Hepatocyte (in vitro differentiated cells): ENCODE data around the gene SLC45A3. TPM values are rescaled to one million over a fixed set of nuclear protein-coding genes. Genes with fewer than 3 reads are reported as not detected.

Source experiments
- DNase-seq: peaks from one replicate; pipeline ENCODE4 v3.0.0-alpha.2; 2016; ENCODE audit warnings: low spot score
- H2AFZ ChIP-seq: fragments of 200-600 bp; sonication (generic); 2 replicates; pipeline ENCODE4 v1.6.0; 2016; ENCODE audit warnings: antibody characterized with exemption, mild to moderate bottlenecking
- H3K27ac ChIP-seq: fragments of 200-600 bp; sonication (generic); 2 replicates; pipeline ENCODE4 v1.5.1; 2016; ENCODE audit warnings: mild to moderate bottlenecking
- H3K27me3 ChIP-seq: fragments of 200-600 bp; sonication (generic); 2 replicates; pipeline ENCODE4 v1.6.1; 2016
- H3K36me3 ChIP-seq: fragments of 200-600 bp; sonication (generic); replicated peaks from 2 replicates; pipeline ENCODE4 v1.5.1; 2016; ENCODE audit warnings: low read depth; ENCODE audit not compliant: insufficient read depth
- H3K4me1 ChIP-seq: fragments of 200-600 bp; sonication (generic); 2 replicates; pipeline ENCODE4 v1.5.1; 2016; ENCODE audit warnings: mild to moderate bottlenecking, moderate library complexity; ENCODE audit not compliant: insufficient read depth
- H3K4me2 ChIP-seq: fragments of 200-600 bp; sonication (generic); 2 replicates; pipeline ENCODE4 v1.6.0; 2016
- H3K4me3 ChIP-seq: fragments of 200-600 bp; sonication (generic); 2 replicates; pipeline ENCODE4 v1.5.1; 2016; ENCODE audit warnings: mild to moderate bottlenecking
- H3K79me2 ChIP-seq: fragments of 200-600 bp; sonication (generic); 2 replicates; pipeline ENCODE4 v1.6.0; 2017; ENCODE audit warnings: mild to moderate bottlenecking
- H3K9me2 ChIP-seq: fragments of 200-600 bp; sonication (generic); replicated peaks from 2 replicates; pipeline ENCODE4 v1.6.0; 2017; ENCODE audit warnings: mild to moderate bottlenecking; ENCODE audit not compliant: insufficient read depth
- H3K9me3 ChIP-seq: fragments of 200-600 bp; sonication (generic); 2 replicates; pipeline ENCODE4 v1.5.1; 2016; ENCODE audit warnings: low read depth, mild to moderate bottlenecking
- H4K20me1 ChIP-seq: fragments of 200-600 bp; sonication (generic); 2 replicates; pipeline ENCODE4 v1.6.0; 2016; ENCODE audit warnings: mild to moderate bottlenecking; ENCODE audit not compliant: insufficient read depth, poor library complexity, severe bottlenecking
- EZH2 ChIP-seq: fragments of 200-600 bp; sonication (generic); IDR thresholded peaks from 2 replicates; pipeline ENCODE4 v1.6.1; 2016; ENCODE audit warnings: antibody characterized with exemption, mild to moderate bottlenecking, borderline replicate concordance
- EZH2phosphoT487 ChIP-seq: fragments of 200-600 bp; sonication (generic); IDR thresholded peaks from one replicate; pipeline ENCODE4 v1.6.1; 2018; ENCODE audit warnings: antibody characterized with exemption, mild to moderate bottlenecking, low read depth, moderate library complexity; ENCODE audit not compliant: unreplicated experiment, severe bottlenecking
- WGBS: methylation state at CpG from one replicate; pipeline ENCODE4 v1.1.6; 2016; ENCODE audit warnings: low lambda C conversion rate; ENCODE audit errors: missing lambda C conversion rate; 5-methylcytosine and 5-hydroxymethylcytosine counted together
- polyA plus RNA-seq: library from polyadenylated mRNA; unstranded; fragments of >200 nt; fragmentation: Nextera tagmentation; extraction: Ambion mirVana; gene quantifications from 2 replicates; pipeline ENCODE4 v1.2.1, GENCODE V29; 2016
- total RNA-seq: library from RNA; depleted of rRNA; stranded (reverse); fragments of >200 nt; gene quantifications from 2 replicates; pipeline ENCODE4 v1.2.3, GENCODE V29; 2014
- TF ChIP-seq, protein P1 (sequence below): fragments of 200-600 bp; sonication (generic); IDR thresholded peaks from 2 replicates; pipeline ENCODE4 v1.5.1; 2016; ENCODE audit warnings: antibody characterized with exemption, mild to moderate bottlenecking; ENCODE audit not compliant: poor library complexity

The SLC45A3 gene
- total and polyA plus RNA-seq, 2 experiments from 2014 or later, result 4.6 to 12.2 TPM

GRCh38 chr1:205662791-205663190, 17.5 kb downstream of the SLC45A3 start:
- 98% methylated on average over 24 of the region's 24 CpGs for WGBS
- Histone ChIP-seq H3K4me1 (peaks cover 7% of the 10 kb centered on the region), H3K79me2 (peaks cover 8% of the 10 kb centered on the region), H4K20me1 (no peaks in the 10 kb centered on the region), H3K9me3 (no peaks in the 10 kb centered on the region), H3K4me3 (no peak overlapping the region), H3K4me2 (no peak overlapping the region), H3K27me3 (no peaks in the 10 kb centered on the region), H3K36me3 (no peaks in the 10 kb centered on the region), H2AFZ (no peak overlapping the region), H3K9me2 (no peaks in the 10 kb centered on the region), H3K27ac (no peak overlapping the region)
- TF ChIP-seq, protein P1, sequence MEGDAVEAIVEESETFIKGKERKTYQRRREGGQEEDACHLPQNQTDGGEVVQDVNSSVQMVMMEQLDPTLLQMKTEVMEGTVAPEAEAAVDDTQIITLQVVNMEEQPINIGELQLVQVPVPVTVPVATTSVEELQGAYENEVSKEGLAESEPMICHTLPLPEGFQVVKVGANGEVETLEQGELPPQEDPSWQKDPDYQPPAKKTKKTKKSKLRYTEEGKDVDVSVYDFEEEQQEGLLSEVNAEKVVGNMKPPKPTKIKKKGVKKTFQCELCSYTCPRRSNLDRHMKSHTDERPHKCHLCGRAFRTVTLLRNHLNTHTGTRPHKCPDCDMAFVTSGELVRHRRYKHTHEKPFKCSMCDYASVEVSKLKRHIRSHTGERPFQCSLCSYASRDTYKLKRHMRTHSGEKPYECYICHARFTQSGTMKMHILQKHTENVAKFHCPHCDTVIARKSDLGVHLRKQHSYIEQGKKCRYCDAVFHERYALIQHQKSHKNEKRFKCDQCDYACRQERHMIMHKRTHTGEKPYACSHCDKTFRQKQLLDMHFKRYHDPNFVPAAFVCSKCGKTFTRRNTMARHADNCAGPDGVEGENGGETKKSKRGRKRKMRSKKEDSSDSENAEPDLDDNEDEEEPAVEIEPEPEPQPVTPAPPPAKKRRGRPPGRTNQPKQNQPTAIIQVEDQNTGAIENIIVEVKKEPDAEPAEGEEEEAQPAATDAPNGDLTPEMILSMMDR, result no peak
- TF ChIP-seq EZH2, result no peak
- TF ChIP-seq EZH2phosphoT487, result no peak
- no peak for DNase-seq

GRCh38 chr1:205662135-205662738, 18.1 kb downstream of the SLC45A3 start:
- no peak overlapping the region for H3K4me3 ChIP-seq
- H3K79me2 ChIP-seq, result peaks cover 8% of the 10 kb centered on the region
- H3K4me2 ChIP-seq, result no peak overlapping the region
- no peaks in the 10 kb centered on the region for H3K9me2 ChIP-seq
- H3K27me3 ChIP-seq, result no peaks in the 10 kb centered on the region
- no peaks in the 10 kb centered on the region for H3K36me3 ChIP-seq
- no peaks in the 10 kb centered on the region for H3K9me3 ChIP-seq
- peaks cover 2% of the 10 kb centered on the region for H3K4me1 ChIP-seq
- no peak for DNase-seq
- 84% methylated on average over 15 of the region's 15 CpGs for WGBS
- H4K20me1 ChIP-seq, result no peaks in the 10 kb centered on the region
- no peak overlapping the region for H3K27ac ChIP-seq
- TF ChIP-seq, protein P1, result no peak
- TF ChIP-seq EZH2, result no peak
- TF ChIP-seq EZH2phosphoT487, result no peak
- no peak overlapping the region for H2AFZ ChIP-seq

GRCh38 chr1:205661429-205662134, 18.7 kb downstream of the SLC45A3 start:
- no peaks in the 10 kb centered on the region for H4K20me1 ChIP-seq
- WGBS, result 84% methylated on average over 16 of the region's 16 CpGs
- TF ChIP-seq, protein P1, result no peak
- TF ChIP-seq EZH2phosphoT487 (no peak), EZH2 (no peak)
- DNase-seq, result no peak
- H2AFZ ChIP-seq, result no peak overlapping the region
- no peak overlapping the region for H3K27ac ChIP-seq
- H3K36me3 ChIP-seq, result no peaks in the 10 kb centered on the region
- no peaks in the 10 kb centered on the region for H3K4me1 ChIP-seq
- no peak overlapping the region for H3K4me2 ChIP-seq
- H3K4me3 ChIP-seq, result no peak overlapping the region
- H3K79me2 ChIP-seq, result peaks cover 3% of the 10 kb centered on the region
- no peaks in the 10 kb centered on the region for H3K9me3 ChIP-seq
- H3K27me3 ChIP-seq, result no peaks in the 10 kb centered on the region
- no peaks in the 10 kb centered on the region for H3K9me2 ChIP-seq
